Esophagus muscularis mucosa (tissue), 3 donors: ENCODE data around the gene SUPT6H.

Experiments
- CTCF ChIP-seq, 3 experiments: fragments of 200-600 bp in 2 of 3; fragments of 450-650 bp in 1 of 3; sonication (generic) in 2 of 3; IDR thresholded peaks; one replicate each; pipeline ENCODE4 v1.5.1; 2017 to 2019; ENCODE audit warnings: antibody characterized with exemption in 3 of 3, mild to moderate bottlenecking in 2 of 3, moderate library complexity in 1 of 3
- POLR2AphosphoS5 ChIP-seq, 2 donors: sonication (generic); formaldehyde crosslinking; IDR thresholded peaks; one replicate each; pipeline ENCODE4 v1.6.1; 2017; ENCODE audit warnings: antibody characterized with exemption in 2 of 2

GRCh38 chr17:28715217-28715616, 53.2 kb downstream of the SUPT6H start:
- no peak for TF ChIP-seq CTCF (IDR thresholded peaks at IDR 0.05)
- no peak for TF ChIP-seq POLR2AphosphoS5 (IDR thresholded peaks at IDR 0.05)
